Activated B cell treated with CpG ODN at 0.5 μM for 24 hours (primary cell): ENCODE measurements around the gene SENP1. TPM values are rescaled to one million over a fixed set of nuclear protein-coding genes. Genes with fewer than 3 reads are reported as not detected.

Experiments
- ATAC-seq: fragments of 200-7000 bp; cut with Tn5 transposase; one replicate; pipeline ENCODE4 v1.10.0; 2021; ENCODE audit warnings: low read depth, mild to moderate bottlenecking, moderate library complexity
- CTCF ChIA-PET: fragments of 350-600 bp; sonication (Branson Sonifier 250); formaldehyde crosslinking; loops from one replicate; lab custom pipeline; 2021; ENCODE audit warnings: antibody characterized with exemption; lab: Charles Lee
- POLR2A ChIA-PET: fragments of 350-600 bp; sonication (Branson Sonifier 250); formaldehyde crosslinking; loops from one replicate; lab custom pipeline; 2021; ENCODE audit warnings: antibody characterized with exemption; lab: Charles Lee
- DNase-seq: peaks from one replicate; pipeline ENCODE4 v3.0.0; 2022
- H3K27ac Mint-ChIP-seq: one replicate; pipeline ENCODE4 v1.8.0; 2020; ENCODE audit warnings: mixed read lengths
- H3K27me3 Mint-ChIP-seq: one replicate; pipeline ENCODE4 v1.8.0; 2021; ENCODE audit warnings: mixed read lengths
- H3K36me3 Mint-ChIP-seq: one replicate; pipeline ENCODE4 v1.8.0; 2021; ENCODE audit warnings: low read depth, mixed read lengths
- H3K4me1 Mint-ChIP-seq: one replicate; pipeline ENCODE4 v1.8.0; 2021; ENCODE audit warnings: mixed read lengths
- H3K4me3 Mint-ChIP-seq: one replicate; pipeline ENCODE4 v1.8.0; 2020; ENCODE audit warnings: mild to moderate bottlenecking, mixed read lengths
- H3K9me3 Mint-ChIP-seq: one replicate; pipeline ENCODE4 v1.8.0; 2020; ENCODE audit warnings: mixed read lengths
- CTCF ChIP-seq: fragments of 200-600 bp; IDR thresholded peaks from one replicate; pipeline ENCODE4 v1.8.0; 2022; ENCODE audit warnings: antibody characterized with exemption, mild to moderate bottlenecking
- intact Hi-C: fragments of 100-400 bp; cut with micrococcal nuclease; formaldehyde crosslinking; loops from one replicate; pipeline ENCODE4 v1.15.1; 2024
- total RNA-seq: library from RNA; stranded (reverse); gene quantifications from 2 replicates; pipeline ENCODE4 v1.2.3, GENCODE V29; 2022

SENP1 gene
- total RNA-seq, 1 donor from 2014 or later, result 43.2 TPM

- ATAC-seq, result no peak
These were observed 47.1 kb downstream of the SENP1 start for GRCh38 chr12:48058771-48059170.

GRCh38 chr12:48054955-48055821 is 50.7 kb downstream of the SENP1 start:
- Mint-ChIP-seq H3K36me3 (peaks cover 40% of the 10 kb centered on the region), H3K27ac (no peak overlapping the region), H3K4me1 (peaks cover 2% of the 10 kb centered on the region), H3K4me3 (no peak overlapping the region), H3K9me3 (peaks cover 14% of the 10 kb centered on the region), H3K27me3 (no peaks in the 10 kb centered on the region)
- ATAC-seq (no peak), DNase-seq (no peak)
- CTCF ChIA-PET, result no interaction called here
- POLR2A ChIA-PET, result no interaction called here
- no peak for TF ChIP-seq CTCF
- intact Hi-C loops, result no loop called here

More at GRCh38 chr12:48058771-48059170, 47.1 kb downstream of the SENP1 start:
- Mint-ChIP-seq H3K4me3 (no peak overlapping the region), H3K4me1 (peaks cover 2% of the 10 kb centered on the region), H3K27ac (no peak overlapping the region), H3K36me3 (peaks cover 65% of the 10 kb centered on the region), H3K27me3 (no peaks in the 10 kb centered on the region), H3K9me3 (peaks cover 14% of the 10 kb centered on the region)
- ChIA-PET POLR2A (interaction anchor here (0.6 kb wide), 1 partner anchor 394 kb away, joined by 8 read pairs; no protein-coding TSS in a partner anchor), CTCF (no interaction called here)
- no peak for TF ChIP-seq CTCF
- DNase-seq, result no peak
- intact Hi-C loops, result no loop called here

- Mint-ChIP-seq H3K9me3 (peaks cover 7% of the 10 kb centered on the region), H3K27me3 (no peaks in the 10 kb centered on the region), H3K27ac (no peak overlapping the region), H3K4me1 (peaks cover 2% of the 10 kb centered on the region), H3K36me3 (peaks cover 38% of the 10 kb centered on the region), H3K4me3 (no peak overlapping the region)
- ATAC-seq (no peak), DNase-seq (no peak)
- no peak for TF ChIP-seq CTCF
- CTCF ChIA-PET, result no interaction called here
- POLR2A ChIA-PET, result no interaction called here
- intact Hi-C loops, result no loop called here
These were observed 52.0 kb downstream of the SENP1 start for GRCh38 chr12:48053883-48054282.

GRCh38 chr12:48053122-48053521 is 52.8 kb downstream of the SENP1 start:
- no peak for TF ChIP-seq CTCF
- no peak for ATAC-seq
- Mint-ChIP-seq H3K4me1 (no peaks in the 10 kb centered on the region), H3K36me3 (peaks cover 37% of the 10 kb centered on the region), H3K9me3 (no peaks in the 10 kb centered on the region), H3K27me3 (no peaks in the 10 kb centered on the region), H3K27ac (no peak overlapping the region), H3K4me3 (no peak overlapping the region)
- POLR2A ChIA-PET, result no interaction called here
- CTCF ChIA-PET, result no interaction called here
- no peak for DNase-seq
- intact Hi-C loops, result no loop called here

GRCh38 chr12:48051681-48052080 is 54.2 kb downstream of the SENP1 start:
- Mint-ChIP-seq H3K9me3 (no peaks in the 10 kb centered on the region), H3K4me3 (no peak overlapping the region), H3K27ac (no peak overlapping the region), H3K36me3 (peaks cover 51% of the 10 kb centered on the region), H3K4me1 (no peaks in the 10 kb centered on the region), H3K27me3 (no peaks in the 10 kb centered on the region)
- ATAC-seq, result no peak
- intact Hi-C loops, result no loop called here
- no peak for TF ChIP-seq CTCF
- ChIA-PET POLR2A (interaction anchor here (0.7 kb wide), 1 partner anchor 34 kb away, joined by 3 read pairs; no protein-coding TSS in a partner anchor), CTCF (no interaction called here)
- DNase-seq, result no peak
